MM.1S (cell line): ENCODE data around the gene RADIL.

Experiments used
- CTCF ChIP-seq: fragments of 300-600 bp; sonication (generic); IDR thresholded peaks from 2 replicates; pipeline ENCODE4 v1.5.1; 2016; ENCODE audit warnings: antibody characterized with exemption, low read length, mixed read lengths
- EZH2 ChIP-seq: fragments of 300-600 bp; sonication (generic); optimal IDR thresholded peaks from 2 replicates; pipeline ENCODE3; 2017; ENCODE audit warnings: low read depth, mild to moderate bottlenecking, antibody characterized with exemption, low read length, mixed read lengths

GRCh38 chr7:4835398-4836205 lies 47.9 kb downstream of the RADIL start:
- no peak for TF ChIP-seq CTCF
- no peak for TF ChIP-seq EZH2
